GM12865 (cell line): Measurements from ENCODE around the gene DCUN1D3.
A peak's percentile ranks its signal among the peaks of the same experiment; 100 is the strongest.

Experiments
- DNase-seq: peaks from one replicate; pipeline ENCODE4 v3.0.0; 2010; ENCODE audit warnings: low read depth
- H3K4me3 ChIP-seq: 2 replicates; pipeline ENCODE4 v1.5.1; 2011; ENCODE audit warnings: mild to moderate bottlenecking, low read depth, low read length, control low read depth
- TF ChIP-seq, protein P1 (sequence below): IDR thresholded peaks from 2 replicates; pipeline ENCODE4 v1.5.1; 2011; ENCODE audit warnings: low read length, control low read depth, low read depth, inconsistent platforms; ENCODE audit not compliant: insufficient read depth; ENCODE audit errors: missing control alignments

Gene DCUN1D3

DNA sequence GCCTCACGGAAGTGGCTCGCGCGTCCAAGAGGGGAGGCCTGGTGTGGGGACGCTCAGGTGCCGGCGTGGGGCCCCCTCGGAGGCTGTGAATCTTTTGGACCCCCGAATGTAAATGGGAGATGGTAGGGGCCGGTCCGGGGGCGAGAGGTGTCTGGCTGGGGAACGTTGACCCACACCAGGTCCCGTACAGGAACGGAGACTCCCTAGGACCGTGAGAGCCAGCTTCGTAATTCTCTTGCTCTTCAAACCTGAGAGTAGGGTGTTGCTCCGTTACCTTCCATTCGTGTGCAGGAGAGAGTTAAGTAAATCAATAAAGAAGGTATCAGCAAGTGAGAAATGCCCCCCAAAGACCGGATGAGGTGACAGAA is 894 bp upstream of the DCUN1D3 start:
- H3K4me3 ChIP-seq = peak overlapping the region; percentile 71
- TF ChIP-seq, protein P1, sequence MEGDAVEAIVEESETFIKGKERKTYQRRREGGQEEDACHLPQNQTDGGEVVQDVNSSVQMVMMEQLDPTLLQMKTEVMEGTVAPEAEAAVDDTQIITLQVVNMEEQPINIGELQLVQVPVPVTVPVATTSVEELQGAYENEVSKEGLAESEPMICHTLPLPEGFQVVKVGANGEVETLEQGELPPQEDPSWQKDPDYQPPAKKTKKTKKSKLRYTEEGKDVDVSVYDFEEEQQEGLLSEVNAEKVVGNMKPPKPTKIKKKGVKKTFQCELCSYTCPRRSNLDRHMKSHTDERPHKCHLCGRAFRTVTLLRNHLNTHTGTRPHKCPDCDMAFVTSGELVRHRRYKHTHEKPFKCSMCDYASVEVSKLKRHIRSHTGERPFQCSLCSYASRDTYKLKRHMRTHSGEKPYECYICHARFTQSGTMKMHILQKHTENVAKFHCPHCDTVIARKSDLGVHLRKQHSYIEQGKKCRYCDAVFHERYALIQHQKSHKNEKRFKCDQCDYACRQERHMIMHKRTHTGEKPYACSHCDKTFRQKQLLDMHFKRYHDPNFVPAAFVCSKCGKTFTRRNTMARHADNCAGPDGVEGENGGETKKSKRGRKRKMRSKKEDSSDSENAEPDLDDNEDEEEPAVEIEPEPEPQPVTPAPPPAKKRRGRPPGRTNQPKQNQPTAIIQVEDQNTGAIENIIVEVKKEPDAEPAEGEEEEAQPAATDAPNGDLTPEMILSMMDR = no peak
- no peak for DNase-seq

DNA sequence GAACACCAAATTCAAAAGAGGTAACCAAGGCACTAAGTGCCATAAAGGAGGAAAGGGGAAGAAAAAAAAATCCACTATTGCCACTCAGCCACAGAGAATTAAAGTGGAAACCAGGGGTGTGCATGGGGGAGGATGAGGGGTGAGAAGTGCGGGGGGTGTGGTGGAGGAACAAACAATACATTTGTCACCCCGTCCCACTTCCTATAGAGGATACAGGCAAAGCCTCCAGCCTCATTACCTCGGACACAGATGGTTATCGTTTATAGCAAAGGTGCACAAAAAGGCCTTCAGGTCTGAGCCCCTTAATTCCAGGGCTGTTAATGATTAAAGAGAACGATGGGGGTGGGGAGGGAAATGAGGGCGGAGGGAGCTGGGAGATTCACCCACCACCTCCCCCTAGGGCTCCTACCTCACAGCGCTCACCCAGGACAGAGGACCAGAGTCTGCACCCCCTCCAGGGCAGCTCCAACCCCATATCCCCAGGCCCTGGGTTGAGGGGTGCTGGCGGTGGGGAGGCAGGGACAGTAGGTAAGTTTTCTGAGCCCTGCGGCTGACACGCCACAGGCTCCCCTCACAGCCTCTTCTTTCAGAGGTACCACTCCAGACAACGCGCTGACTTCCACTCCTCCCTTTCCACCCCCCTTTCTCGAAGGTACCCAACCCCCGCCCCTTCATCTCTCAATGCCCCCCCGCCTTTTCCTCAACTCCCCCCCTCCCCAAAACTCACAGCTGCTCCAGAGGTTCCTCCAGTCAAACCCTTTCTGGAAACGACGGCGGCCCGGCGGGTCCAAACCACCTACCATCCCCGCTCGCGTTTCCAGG is 470 bp downstream of the DCUN1D3 start:
- H3K4me3 ChIP-seq = peak overlapping the region; percentile 71
- TF ChIP-seq, protein P1 = no peak
- DNase-seq = no peak

DNA sequence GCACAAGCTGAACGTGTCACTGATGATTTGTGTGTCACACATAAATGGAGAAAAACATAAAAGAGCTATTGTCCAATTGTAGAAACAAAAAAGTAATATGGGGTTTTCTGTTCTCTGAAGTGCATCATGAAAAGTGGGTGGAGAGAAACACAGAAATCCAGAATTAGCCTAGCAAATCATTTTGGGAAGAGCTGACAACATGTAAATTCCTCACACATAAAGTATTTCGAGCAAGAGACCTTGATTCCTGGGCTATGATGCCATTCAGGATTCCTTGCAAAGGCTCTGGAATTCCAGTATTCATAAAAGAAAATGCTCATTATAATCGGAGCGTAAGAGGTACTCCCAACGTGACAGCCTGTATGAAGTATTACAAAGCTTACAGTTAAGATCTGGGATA is 1.1 kb downstream of the DCUN1D3 start:
- TF ChIP-seq, protein P1 = no peak
- no peak for DNase-seq
- peak overlapping the region; percentile 71 for H3K4me3 ChIP-seq

DNA sequence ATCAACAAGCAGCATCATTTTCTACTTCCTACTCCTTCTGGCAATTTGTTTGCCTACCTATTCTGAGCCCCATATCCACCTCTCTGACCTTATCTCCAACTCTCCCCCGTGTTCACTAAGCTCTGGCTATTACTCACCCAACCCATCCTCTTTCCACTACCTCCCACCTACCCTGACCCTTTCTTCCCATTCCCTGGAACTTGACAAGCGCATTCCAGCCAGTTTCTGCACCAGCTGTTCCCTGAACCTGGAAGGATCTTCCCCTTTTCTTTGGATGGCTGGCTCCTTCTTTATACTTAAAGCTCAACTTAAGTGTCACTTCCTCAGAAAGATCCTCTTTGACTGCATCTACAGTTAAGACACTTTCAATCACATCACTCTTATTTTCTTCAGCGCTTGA is 2.2 kb downstream of the DCUN1D3 start:
- no peak overlapping the region for H3K4me3 ChIP-seq
- TF ChIP-seq, protein P1 = no peak
- DNase-seq = no peak

DNA sequence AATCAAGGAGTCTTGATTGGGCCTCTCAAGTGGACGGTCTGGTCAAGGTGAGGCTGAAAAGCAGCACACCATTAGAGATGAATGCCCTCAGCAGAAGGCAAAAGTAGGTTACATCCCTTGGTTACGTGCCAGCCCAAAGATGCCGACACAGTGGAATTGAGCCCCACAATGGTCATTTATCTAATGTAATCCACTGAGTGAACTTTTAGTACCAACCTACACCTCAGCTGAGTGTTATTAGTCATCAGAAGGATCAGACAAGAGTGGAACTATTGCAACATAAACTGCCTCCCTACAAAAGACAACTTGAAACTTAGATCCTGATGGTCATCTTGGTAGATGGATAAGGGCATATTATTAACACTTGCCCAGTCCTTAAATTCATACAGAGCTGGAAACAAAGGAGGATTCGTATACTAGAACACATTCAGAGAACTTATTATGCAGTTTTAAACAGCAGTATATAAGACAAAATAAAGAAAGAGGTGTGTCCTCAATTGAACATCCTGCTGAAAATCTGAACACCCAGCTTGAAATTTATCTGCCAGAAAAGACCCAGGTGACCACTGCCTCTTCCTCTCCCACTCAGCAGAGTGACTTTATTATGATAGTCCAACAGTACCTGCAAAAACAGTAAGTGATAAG is 2.8 kb downstream of the DCUN1D3 start:
- DNase-seq = no peak
- TF ChIP-seq, protein P1 = no peak

DNA sequence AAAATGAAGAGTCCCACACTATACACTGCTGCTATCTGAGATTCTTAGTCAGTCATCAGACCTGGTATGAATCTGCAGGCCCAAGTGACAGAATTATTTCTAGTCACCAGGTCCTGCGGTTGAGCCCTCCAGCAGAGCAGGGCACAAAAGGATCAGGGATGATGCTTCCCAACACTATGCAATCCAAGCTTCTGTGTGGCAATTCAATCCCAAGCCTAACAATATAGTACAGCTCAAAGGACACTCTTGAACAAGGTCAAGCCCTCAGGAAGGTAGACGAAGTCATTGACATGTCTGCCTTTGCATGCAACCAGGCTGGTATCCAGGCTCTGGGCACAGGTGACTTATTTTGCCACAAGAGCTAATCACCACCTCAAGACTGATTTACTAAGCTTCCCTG is 5.8 kb downstream of the DCUN1D3 start:
- TF ChIP-seq, protein P1 = no peak
- no peak for DNase-seq

More for the DNA sequence above, 2.8 kb downstream of the DCUN1D3 start:
- H3K4me3 ChIP-seq = no peak overlapping the region

More for the DNA sequence above, 5.8 kb downstream of the DCUN1D3 start:
- H3K4me3 ChIP-seq = no peak overlapping the region
